Measurements from ENCODE around the gene SYPL1.

- TF ChIP-seq POLR2A (IDR thresholded peaks at IDR 0.05; ENCODE audit: borderline replicate concordance, extremely low read depth, insufficient read depth, insufficient read length) (no peak), JUND (IDR thresholded peaks at IDR 0.05) (no peak), CTCF (IDR thresholded peaks at IDR 0.05 in 2 of 3, conservative IDR thresholded peaks at IDR 0.05 in 1 of 3; ENCODE audit: borderline replicate concordance in 1 of 3, insufficient read depth in 1 of 3, low read depth in 2 of 3, low read length in 2 of 3) (no peak), POLR2AphosphoS5 (IDR thresholded peaks at IDR 0.05; ENCODE audit: low read depth, low read length) (no peak)
Observed at GRCh38 chr7:106120500-106120899, 8.4 kb upstream of the SYPL1 start.

Measured in HCT116 (cell line).